Adrenal gland (tissue), 12 donors: ENCODE data around the gene RPIA. TPM values are rescaled to one million over a fixed set of nuclear protein-coding genes. Genes with fewer than 3 reads are reported as not detected.
"Not testable (repeated sequence)": the region's sequence is repeated elsewhere in the genome, so short reads cannot be mapped to it uniquely, and the experiment has no call there.

Source experiments
- DNase-seq, 7 donors: peaks; one replicate each; pipeline ENCODE4 v3.0.0-alpha.2; 2019 to 2020
- H3K27ac ChIP-seq, 5 donors: fragments of 200-600 bp; sonication (generic) in 4 of 5; 1 replicate in 3 of 5; 2 replicates in 2 of 5; pipeline versions ENCODE4 v1.5.1 to v1.8.0; 2016 to 2020; ENCODE audit warnings: mild to moderate bottlenecking in 1 of 5
- H3K27me3 ChIP-seq: fragments of 200-600 bp; 2 replicates; pipeline ENCODE4 v1.8.0; 2021
- H3K36me3 ChIP-seq, 2 donors: fragments of 200-600 bp; replicated peaks in 1 of 2; 1 replicate in 1 of 2; 2 replicates in 1 of 2; pipeline versions ENCODE4 v1.5.1 to v1.8.0; 2018 to 2022
- H3K4me1 ChIP-seq, 2 donors: fragments of 200-600 bp; replicated peaks in 1 of 2; 1 replicate in 1 of 2; 2 replicates in 1 of 2; pipeline versions ENCODE4 v1.5.1 to v1.8.0; 2018 to 2021
- H3K4me3 ChIP-seq, 4 donors: fragments of 200-600 bp; sonication (generic) in 3 of 4; one replicate each; pipeline ENCODE4 v1.5.1; 2016 to 2018
- H3K9me3 ChIP-seq, 3 donors: fragments of 200-600 bp; sonication (generic) in 1 of 3; replicated peaks in 1 of 3; 1 replicate in 2 of 3; 2 replicates in 1 of 3; pipeline versions ENCODE4 v1.5.1 to v1.8.0; 2016 to 2021
- WGBS, 4 donors: extraction: QIAGEN DNeasy Blood & Tissue Kit in 2 of 4; methylation state at CpG; one replicate each; pipeline versions ENCODE4 v1.1.5 to v1.1.7; 2013 to 2017; 5-methylcytosine and 5-hydroxymethylcytosine counted together
- intact Hi-C, 2 donors: fragments of 100-400 bp; cut with DNase I; formaldehyde crosslinking; loops; one replicate each; pipeline versions ENCODE4 v1.14.1 to v1.15.0; 2022 to 2023
- polyA plus RNA-seq, 3 donors: library from polyadenylated mRNA; stranded (reverse); fragments of 200-250 nt in 2 of 3; fragments of 350-450 nt in 1 of 3; fragmentation: Illumina TruSeq in 1 of 3; extraction: RNeasy Lipid Tissue Mini Kit (QIAGEN cat#74804) in 1 of 3; gene quantifications; one replicate each; pipeline ENCODE4 v1.2.3, GENCODE V29; 2013 to 2014
- total RNA-seq, 9 donors: library from RNA; depleted of rRNA in 4 of 9; stranded (reverse); fragments of >200 nt in 4 of 9; fragments of 120-200 nt in 1 of 9; fragmentation: NEBNext Ultra II Directional in 1 of 9; extraction: Animal tissue kit (Norgen Biotek cat#: 25700) in 1 of 9; gene quantifications; one replicate each; pipeline versions ENCODE4 v1.1.0 to v1.2.4, GENCODE V29; 2013 to 2023
- donor health status: healthy with polysubstance abuse.
- donor health status: Bipolar disorder and iron deficiency.
- donor health status: DM: yes; HTN: yes; CAD: no.
- donor health status: DM: no; HTN: no; CAD: no.
- donor health status: DM: no; HTN: no; CAD: no.
- donor health status: DM: yes; HTN: yes; CAD: no.

The RPIA gene
- total and polyA plus RNA-seq, 12 donors: 1.9 to 16.9 (median 11.3) TPM

GRCh38 chr2:88797164-88797563 is 105.7 kb downstream of the RPIA start:
- DNase-seq, H3K9me3 ChIP-seq, H3K36me3 ChIP-seq, H3K27me3 ChIP-seq, H3K27ac ChIP-seq, intact Hi-C loops, H3K4me3 ChIP-seq, H3K4me1 ChIP-seq: not testable (repeated sequence)
- 32 to 67% (median 57%) methylated on average over 1 of the region's 1 CpG for WGBS, 4 donors

Other genes with a start within 250 kb of the RPIA start
- gene FOXI3, start 239.0 kb upstream of the RPIA start, total RNA-seq: not detected
- not detected for gene FOXI3, start 239.0 kb upstream of the RPIA start, polyA plus RNA-seq
- 10 to 100 TPM; 15.3 to 89.6 (median 22.5) TPM for gene EIF2AK3, start 64.2 kb upstream of the RPIA start, total RNA-seq
- 10 to 100 TPM in 1 of 3 donors, 1 to 10 TPM in 2; 3.6 to 50.2 (median 4.0) TPM for gene EIF2AK3, start 64.2 kb upstream of the RPIA start, polyA plus RNA-seq